ENCODE measurements around the gene LAMA5.

The LAMA5 gene

DNA sequence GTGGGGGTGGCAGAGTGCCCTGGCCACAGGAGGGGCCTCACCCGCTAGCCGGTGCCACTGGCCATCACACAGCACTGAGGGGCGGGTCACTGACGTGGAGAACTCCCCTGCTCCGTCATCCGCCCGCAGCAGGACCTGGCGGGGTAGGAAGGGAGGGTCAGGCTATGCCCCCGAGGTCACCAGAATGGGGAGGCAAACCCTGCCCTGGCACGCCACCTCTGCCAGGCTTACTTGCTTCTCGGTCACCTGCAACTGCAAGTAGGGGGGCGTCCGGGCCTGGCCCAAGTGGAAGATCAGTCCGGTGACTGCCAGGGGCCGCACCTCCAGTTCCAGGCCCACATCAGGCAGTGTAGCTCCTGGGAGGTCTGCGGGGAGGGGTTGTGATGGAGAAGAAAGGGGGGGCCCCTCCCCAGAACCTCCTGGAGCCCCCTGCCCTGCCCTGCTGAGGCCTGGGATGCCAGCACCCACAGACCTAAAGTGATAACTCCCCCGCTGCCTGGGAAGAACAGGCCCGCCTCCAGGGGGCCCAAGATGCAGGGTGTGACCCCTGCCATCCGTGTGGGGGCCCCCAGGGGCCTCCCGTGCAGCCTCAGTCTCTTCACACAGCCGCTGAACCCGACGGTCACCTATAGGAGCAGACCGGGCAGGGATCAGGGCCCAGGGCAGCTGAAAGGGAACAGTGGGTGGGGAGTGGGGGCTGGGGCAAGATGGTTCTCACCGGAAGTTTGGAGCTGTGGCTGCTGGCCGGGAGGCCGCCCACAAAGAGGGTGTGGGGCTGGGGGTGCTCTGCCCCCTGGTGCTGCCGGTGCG is 57.0 kb downstream of the LAMA5 start:
- Histone ChIP-seq H3K36me3 (ENCODE audit: low read length) (no peaks in the 10 kb centered on the region), H2AFZ (ENCODE audit: low read depth, low read length, severe bottlenecking) (no peak overlapping the region), H3F3A (ENCODE audit: insufficient read depth) (no peaks in the 10 kb centered on the region), H3K4me3 (ENCODE audit: insufficient read depth, low read length, poor library complexity, severe bottlenecking) (no peak overlapping the region), H3K9me3 (ENCODE audit: insufficient read depth, low read length) (no peaks in the 10 kb centered on the region), H3K27ac (ENCODE audit: low read depth, low read length) (no peak overlapping the region), H3K27me3 (ENCODE audit: low read length) (no peaks in the 10 kb centered on the region), H3K4me2 (ENCODE audit: low read depth, low read length, poor library complexity, severe bottlenecking) (no peak overlapping the region), H4K20me1 (ENCODE audit: low read depth, low read length) (no peaks in the 10 kb centered on the region), H3K9ac (ENCODE audit: low read length) (no peak overlapping the region), H3K9me2 (replicated peaks; ENCODE audit: insufficient read depth, low read length) (no peaks in the 10 kb centered on the region), H3K79me2 (ENCODE audit: insufficient read depth, low read length) (peaks cover 12% of the 10 kb centered on the region)
- no peak for TF ChIP-seq EZH2phosphoT487 (conservative IDR thresholded peaks at IDR 0.05; ENCODE audit: low read length)
- TF ChIP-seq, protein P1, sequence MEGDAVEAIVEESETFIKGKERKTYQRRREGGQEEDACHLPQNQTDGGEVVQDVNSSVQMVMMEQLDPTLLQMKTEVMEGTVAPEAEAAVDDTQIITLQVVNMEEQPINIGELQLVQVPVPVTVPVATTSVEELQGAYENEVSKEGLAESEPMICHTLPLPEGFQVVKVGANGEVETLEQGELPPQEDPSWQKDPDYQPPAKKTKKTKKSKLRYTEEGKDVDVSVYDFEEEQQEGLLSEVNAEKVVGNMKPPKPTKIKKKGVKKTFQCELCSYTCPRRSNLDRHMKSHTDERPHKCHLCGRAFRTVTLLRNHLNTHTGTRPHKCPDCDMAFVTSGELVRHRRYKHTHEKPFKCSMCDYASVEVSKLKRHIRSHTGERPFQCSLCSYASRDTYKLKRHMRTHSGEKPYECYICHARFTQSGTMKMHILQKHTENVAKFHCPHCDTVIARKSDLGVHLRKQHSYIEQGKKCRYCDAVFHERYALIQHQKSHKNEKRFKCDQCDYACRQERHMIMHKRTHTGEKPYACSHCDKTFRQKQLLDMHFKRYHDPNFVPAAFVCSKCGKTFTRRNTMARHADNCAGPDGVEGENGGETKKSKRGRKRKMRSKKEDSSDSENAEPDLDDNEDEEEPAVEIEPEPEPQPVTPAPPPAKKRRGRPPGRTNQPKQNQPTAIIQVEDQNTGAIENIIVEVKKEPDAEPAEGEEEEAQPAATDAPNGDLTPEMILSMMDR (IDR thresholded peaks at IDR 0.05; ENCODE audit: insufficient read depth, low read length, poor library complexity, severe bottlenecking) = no peak

DNA sequence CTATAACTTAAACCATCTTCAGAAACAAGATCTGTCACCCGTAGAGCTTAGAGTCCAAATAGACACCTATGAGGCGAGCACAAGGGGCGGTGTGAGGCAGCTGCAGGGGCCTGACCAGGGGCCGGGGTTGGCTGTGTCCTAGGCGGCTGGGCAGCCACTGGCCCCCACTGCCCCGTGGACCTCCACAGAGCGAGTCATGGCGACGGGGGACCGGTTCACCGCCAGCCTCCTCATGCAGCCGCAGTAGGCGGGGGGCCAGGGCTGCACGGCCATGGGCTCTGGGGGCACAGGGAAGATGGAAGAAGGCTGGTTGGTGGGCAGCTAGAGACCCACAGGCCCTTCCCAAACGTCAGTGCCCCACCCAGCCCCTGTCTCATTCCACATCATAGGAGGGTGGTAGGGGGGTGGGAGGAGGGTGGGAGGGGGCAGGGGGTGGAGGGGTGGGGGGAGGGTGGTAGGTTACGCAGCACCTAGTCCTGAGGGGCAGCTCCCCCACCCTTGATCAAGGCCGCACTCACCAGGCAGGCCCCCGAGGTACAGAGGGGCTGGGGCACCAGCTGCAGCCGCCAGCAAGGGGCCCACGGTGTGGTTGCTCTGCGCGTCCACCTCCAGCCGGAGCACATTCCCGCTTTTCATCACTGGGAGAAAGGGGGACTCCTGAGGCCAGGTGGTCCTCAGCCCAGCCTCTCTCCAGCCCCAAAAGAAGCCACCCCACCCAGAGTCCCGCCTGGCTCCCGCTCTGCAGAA is 57.7 kb downstream of the LAMA5 start:
- no peaks in the 10 kb centered on the region for H3K36me3 ChIP-seq (ENCODE audit: low read length)

DNA sequence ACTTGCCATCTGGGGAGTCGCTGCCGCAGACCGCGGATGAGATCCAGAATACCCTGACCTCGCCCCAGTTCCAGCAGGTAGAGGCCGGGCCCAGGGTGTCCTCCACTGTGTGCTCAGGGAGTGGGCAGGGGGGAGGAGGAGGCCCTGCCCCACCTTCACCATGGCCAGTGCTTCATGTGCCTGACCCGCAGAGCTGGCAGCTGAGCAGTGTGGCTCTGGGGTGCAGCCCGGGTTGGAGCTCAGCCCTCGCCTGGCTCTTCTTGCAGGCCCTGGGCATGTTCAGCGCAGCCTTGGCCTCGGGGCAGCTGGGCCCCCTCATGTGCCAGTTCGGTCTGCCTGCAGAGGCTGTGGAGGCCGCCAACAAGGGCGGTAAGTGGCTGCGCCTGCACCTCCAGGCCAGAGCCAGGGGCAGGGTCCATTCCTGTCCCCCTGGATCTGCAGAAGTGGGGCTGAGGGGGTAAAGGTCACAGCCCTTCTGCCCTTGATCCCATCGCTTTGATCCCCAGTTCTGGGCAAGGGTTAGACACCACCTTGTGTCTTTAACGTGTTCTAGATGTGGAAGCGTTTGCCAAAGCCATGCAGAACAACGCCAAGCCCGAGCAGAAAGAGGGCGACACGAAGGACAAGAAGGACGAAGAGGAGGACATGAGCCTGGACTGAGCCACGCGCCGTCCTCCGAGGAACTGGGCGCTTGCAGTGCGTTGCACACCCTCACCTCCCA is 58.9 kb downstream of the LAMA5 start:
- Histone ChIP-seq H3K9me2 (replicated peaks; ENCODE audit: insufficient read depth, low read length) (no peaks in the 10 kb centered on the region), H4K20me1 (ENCODE audit: low read depth, low read length) (peaks cover 5% of the 10 kb centered on the region; the same call in 1 of the 2 replicates), H3K9me3 (ENCODE audit: insufficient read depth, low read length) (no peaks in the 10 kb centered on the region), H2AFZ (ENCODE audit: low read depth, low read length, severe bottlenecking) (no peak overlapping the region), H3K4me3 (ENCODE audit: insufficient read depth, low read length, poor library complexity, severe bottlenecking) (no peak overlapping the region), H3K36me3 (ENCODE audit: low read length) (no peaks in the 10 kb centered on the region), H3K79me2 (ENCODE audit: insufficient read depth, low read length) (peaks cover 31% of the 10 kb centered on the region), H3K9ac (ENCODE audit: low read length) (no peak overlapping the region), H3K27ac (ENCODE audit: low read depth, low read length) (no peak overlapping the region), H3K27me3 (ENCODE audit: low read length) (no peaks in the 10 kb centered on the region), H3K4me2 (ENCODE audit: low read depth, low read length, poor library complexity, severe bottlenecking) (no peak overlapping the region), H3F3A (ENCODE audit: insufficient read depth) (no peaks in the 10 kb centered on the region)
- no peak for TF ChIP-seq EZH2phosphoT487 (conservative IDR thresholded peaks at IDR 0.05; ENCODE audit: low read length)

More for the DNA sequence above, 57.7 kb downstream of the LAMA5 start:
- H3K4me2 ChIP-seq (ENCODE audit: low read depth, low read length, poor library complexity, severe bottlenecking) = no peak overlapping the region
- no peak for TF ChIP-seq EZH2phosphoT487 (conservative IDR thresholded peaks at IDR 0.05; ENCODE audit: low read length)
- TF ChIP-seq, protein P1 (IDR thresholded peaks at IDR 0.05; ENCODE audit: insufficient read depth, low read length, poor library complexity, severe bottlenecking) = no peak
- H3K4me3 ChIP-seq (ENCODE audit: insufficient read depth, low read length, poor library complexity, severe bottlenecking) = no peak overlapping the region
- no peaks in the 10 kb centered on the region for H3K9me3 ChIP-seq (ENCODE audit: insufficient read depth, low read length)
- H3K9ac ChIP-seq (ENCODE audit: low read length) = no peak overlapping the region
- H3K79me2 ChIP-seq (ENCODE audit: insufficient read depth, low read length) = peaks cover 20% of the 10 kb centered on the region
- no peaks in the 10 kb centered on the region for H3K9me2 ChIP-seq (replicated peaks; ENCODE audit: insufficient read depth, low read length)
- H3F3A ChIP-seq (ENCODE audit: insufficient read depth) = no peaks in the 10 kb centered on the region
- peaks cover 1% of the 10 kb centered on the region; the same call in 1 of the 2 replicates for H4K20me1 ChIP-seq (ENCODE audit: low read depth, low read length)
- no peak overlapping the region for H2AFZ ChIP-seq (ENCODE audit: low read depth, low read length, severe bottlenecking)
- H3K27ac ChIP-seq (ENCODE audit: low read depth, low read length) = no peak overlapping the region
- H3K27me3 ChIP-seq (ENCODE audit: low read length) = no peaks in the 10 kb centered on the region

Measured in SU-DHL-6 (cell line).